NCI-H345 treated with DMSO at 0.1 percent for 48 hours (cell line): ENCODE results near the gene BICD1.

Experiments
- DNase-seq: peaks from one replicate; lab custom pipeline; 2025; ENCODE audit not compliant: unreplicated experiment; lab: John Stamatoyannopoulos, UW

Gene BICD1

GRCh38 chr12:32240831-32241230, 134.2 kb downstream of the BICD1 start:
- DNase-seq: no peak

- no peak for DNase-seq
These were observed 136.0 kb downstream of the BICD1 start for GRCh38 chr12:32242641-32243040.

GRCh38 chr12:32248441-32249140, 141.9 kb downstream of the BICD1 start:
- DNase-seq: no peak

GRCh38 chr12:32249777-32250176, 143.1 kb downstream of the BICD1 start:
- no peak for DNase-seq

- DNase-seq: no peak
These were observed 145.8 kb downstream of the BICD1 start for GRCh38 chr12:32252199-32253073.

- DNase-seq: no peak
These were observed 146.6 kb downstream of the BICD1 start for GRCh38 chr12:32253154-32253790.

GRCh38 chr12:32254260-32254956, 147.8 kb downstream of the BICD1 start:
- DNase-seq: no peak

GRCh38 chr12:32255588-32255987, 148.9 kb downstream of the BICD1 start:
- no peak for DNase-seq

- no peak for DNase-seq
These were observed 151.2 kb downstream of the BICD1 start for GRCh38 chr12:32257695-32258496.

- no peak for DNase-seq
These were observed 154.0 kb downstream of the BICD1 start for GRCh38 chr12:32260696-32261095.

GRCh38 chr12:32261638-32262037, 155.0 kb downstream of the BICD1 start:
- DNase-seq: no peak

GRCh38 chr12:32264961-32265360, 158.3 kb downstream of the BICD1 start:
- no peak for DNase-seq

GRCh38 chr12:32265456-32265855, 158.8 kb downstream of the BICD1 start:
- DNase-seq: no peak

- DNase-seq: no peak
These were observed 159.3 kb downstream of the BICD1 start for GRCh38 chr12:32265951-32266350.

- no peak for DNase-seq
These were observed 160.1 kb downstream of the BICD1 start for GRCh38 chr12:32266756-32267155.

- no peak for DNase-seq
These were observed 164.4 kb downstream of the BICD1 start for GRCh38 chr12:32270818-32271710.

GRCh38 chr12:32272465-32272864, 165.8 kb downstream of the BICD1 start:
- no peak for DNase-seq

GRCh38 chr12:32273063-32273522, 166.4 kb downstream of the BICD1 start:
- no peak for DNase-seq

- no peak for DNase-seq
These were observed 167.1 kb downstream of the BICD1 start for GRCh38 chr12:32273712-32274111.
